MM.1S (cell line): ENCODE data around the gene KRT27.

ENCODE experiments used
- CTCF ChIP-seq: fragments of 300-600 bp; sonication (generic); IDR thresholded peaks from 2 replicates; pipeline ENCODE4 v1.5.1; 2016; ENCODE audit warnings: antibody characterized with exemption, low read length, mixed read lengths
- EZH2 ChIP-seq: fragments of 300-600 bp; sonication (generic); optimal IDR thresholded peaks from 2 replicates; pipeline ENCODE3; 2017; ENCODE audit warnings: low read depth, mild to moderate bottlenecking, antibody characterized with exemption, low read length, mixed read lengths

GRCh38 chr17:40775945-40776344, 6.4 kb downstream of the KRT27 start:
- TF ChIP-seq CTCF (no peak), EZH2 (no peak)
